Measurements from ENCODE around the gene SWT1.

- TF ChIP-seq POLR2AphosphoS5 (IDR thresholded peaks at IDR 0.05; ENCODE audit: low read depth, low read length) (no peak), CTCF (IDR thresholded peaks at IDR 0.05) (no peak), SIN3A (IDR thresholded peaks at IDR 0.05; ENCODE audit: borderline replicate concordance, insufficient read depth, low read depth, low read length) (no peak), TCF7L2 (IDR thresholded peaks at IDR 0.05; ENCODE audit: low read depth, low read length) (no peak), REST (IDR thresholded peaks at IDR 0.05; ENCODE audit: insufficient read depth in 1 of 2, low read depth in 2 of 2, low read length in 1 of 2) (no peak)
Observed at GRCh38 chr1:185280589-185280988, 123.6 kb downstream of the SWT1 start.

All from Panc1 (cell line).